ENCODE results near the gene GM2A.

Gene GM2A

GRCh38 chr5:151271336-151271735, 18.4 kb downstream of the GM2A start:
- CTCF ChIA-PET: no interaction called here
- no peak for TF ChIP-seq LEF1 (IDR thresholded peaks at IDR 0.05; ENCODE audit: borderline replicate concordance)
- no peak for TF ChIP-seq BHLHE40 (IDR thresholded peaks at IDR 0.05; ENCODE audit: borderline replicate concordance)
- no peak for TF ChIP-seq SP1 (IDR thresholded peaks at IDR 0.05)
- TF ChIP-seq FOXA1 (IDR thresholded peaks at IDR 0.05): no peak
- no peak for TF ChIP-seq HDGF (IDR thresholded peaks at IDR 0.05; ENCODE audit: borderline replicate concordance)
- TF ChIP-seq PKNOX1 (IDR thresholded peaks at IDR 0.05): no peak
- TF ChIP-seq TARDBP (IDR thresholded peaks at IDR 0.05): no peak
- TF ChIP-seq L3MBTL2 (conservative IDR thresholded peaks at IDR 0.05): no peak
- no peak for DNase-seq (ENCODE audit: extremely low spot score)
- POLR2A ChIA-PET: no interaction called here

GRCh38 chr5:151274666-151275065, 21.7 kb downstream of the GM2A start:
- ChIA-PET POLR2A (no interaction called here), CTCF (interaction anchor here (0.7 to 1.0 kb wide), 2 partner anchors 10 to 22 kb away, joined by 3 to 4 read pairs; partner anchors contain the start of gene GM2A)
- TF ChIP-seq FOXK2 (IDR thresholded peaks at IDR 0.05) (no peak), FOXA1 (IDR thresholded peaks at IDR 0.05) (no peak), NFRKB (IDR thresholded peaks at IDR 0.05) (no peak), ZNF384 (IDR thresholded peaks at IDR 0.05) (no peak), TARDBP (IDR thresholded peaks at IDR 0.05) (no peak), SP1 (IDR thresholded peaks at IDR 0.05) (no peak)
- DNase-seq (ENCODE audit: extremely low spot score): no peak

GRCh38 chr5:151275803-151276202, 22.8 kb downstream of the GM2A start:
- TF ChIP-seq FOXA1 (IDR thresholded peaks at IDR 0.05) (no peak), TARDBP (IDR thresholded peaks at IDR 0.05) (no peak), NFRKB (IDR thresholded peaks at IDR 0.05) (no peak), FOXK2 (IDR thresholded peaks at IDR 0.05) (no peak), ELF4 (IDR thresholded peaks at IDR 0.05) (no peak), ARNT (IDR thresholded peaks at IDR 0.05) (no peak), LEF1 (IDR thresholded peaks at IDR 0.05; ENCODE audit: borderline replicate concordance) (no peak), FOXM1 (IDR thresholded peaks at IDR 0.05; ENCODE audit: borderline replicate concordance) (no peak), BHLHE40 (IDR thresholded peaks at IDR 0.05; ENCODE audit: borderline replicate concordance) (no peak), SP1 (IDR thresholded peaks at IDR 0.05) (no peak), L3MBTL2 (conservative IDR thresholded peaks at IDR 0.05) (no peak), HDGF (IDR thresholded peaks at IDR 0.05; ENCODE audit: borderline replicate concordance) (no peak), ZNF384 (IDR thresholded peaks at IDR 0.05) (no peak), PKNOX1 (IDR thresholded peaks at IDR 0.05) (no peak)
- no peak for DNase-seq (ENCODE audit: extremely low spot score)
- ChIA-PET POLR2A (no interaction called here), CTCF (interaction anchor here (1.0 to 1.1 kb wide), 2 partner anchors 9 to 22 kb away, joined by 3 to 4 read pairs; no protein-coding TSS in a partner anchor)

- TF ChIP-seq BHLHE40 (IDR thresholded peaks at IDR 0.05; ENCODE audit: borderline replicate concordance): no peak
- TF ChIP-seq NFRKB (IDR thresholded peaks at IDR 0.05): no peak
- no peak for TF ChIP-seq ELF4 (IDR thresholded peaks at IDR 0.05)
- TF ChIP-seq FOXM1 (IDR thresholded peaks at IDR 0.05; ENCODE audit: borderline replicate concordance): no peak
- TF ChIP-seq ZNF384 (IDR thresholded peaks at IDR 0.05): no peak
- TF ChIP-seq ARNT (IDR thresholded peaks at IDR 0.05): no peak
- TF ChIP-seq TARDBP (IDR thresholded peaks at IDR 0.05): no peak
- no peak for TF ChIP-seq HDGF (IDR thresholded peaks at IDR 0.05; ENCODE audit: borderline replicate concordance)
- no peak for TF ChIP-seq FOXK2 (IDR thresholded peaks at IDR 0.05)
- no peak for TF ChIP-seq SP1 (IDR thresholded peaks at IDR 0.05)
- TF ChIP-seq PKNOX1 (IDR thresholded peaks at IDR 0.05): no peak
- no peak for TF ChIP-seq CTBP1 (IDR thresholded peaks at IDR 0.05; ENCODE audit: borderline replicate concordance)
- TF ChIP-seq FOXA1 (IDR thresholded peaks at IDR 0.05): no peak
- no peak for TF ChIP-seq SUZ12 (IDR thresholded peaks at IDR 0.05)
- TF ChIP-seq LEF1 (IDR thresholded peaks at IDR 0.05; ENCODE audit: borderline replicate concordance): no peak
- no peak for TF ChIP-seq L3MBTL2 (conservative IDR thresholded peaks at IDR 0.05)
- POLR2A ChIA-PET: no interaction called here
- DNase-seq (ENCODE audit: extremely low spot score): no peak
- CTCF ChIA-PET: no interaction called here
Observed at GRCh38 chr5:151278845-151279244, 25.9 kb downstream of the GM2A start.

- ChIA-PET POLR2A (no interaction called here), CTCF (no interaction called here)
- DNase-seq (ENCODE audit: extremely low spot score): no peak
- TF ChIP-seq ELF4 (IDR thresholded peaks at IDR 0.05) (no peak), PKNOX1 (IDR thresholded peaks at IDR 0.05) (no peak), LEF1 (IDR thresholded peaks at IDR 0.05; ENCODE audit: borderline replicate concordance) (no peak), HDGF (IDR thresholded peaks at IDR 0.05; ENCODE audit: borderline replicate concordance) (no peak), TARDBP (IDR thresholded peaks at IDR 0.05) (no peak)
Observed at GRCh38 chr5:151280443-151280842, 27.5 kb downstream of the GM2A start.

- TF ChIP-seq TARDBP (IDR thresholded peaks at IDR 0.05) (no peak), NFRKB (IDR thresholded peaks at IDR 0.05) (no peak), SP1 (IDR thresholded peaks at IDR 0.05) (no peak), FOXK2 (IDR thresholded peaks at IDR 0.05) (no peak)
- ChIA-PET CTCF (no interaction called here), POLR2A (no interaction called here)
- DNase-seq (ENCODE audit: extremely low spot score): no peak
Observed at GRCh38 chr5:151281001-151281639, 28.1 kb downstream of the GM2A start.

All from HEK293T (cell line).